ENCODE measurements around the gene MYL7.

MYL7 gene

DNA sequence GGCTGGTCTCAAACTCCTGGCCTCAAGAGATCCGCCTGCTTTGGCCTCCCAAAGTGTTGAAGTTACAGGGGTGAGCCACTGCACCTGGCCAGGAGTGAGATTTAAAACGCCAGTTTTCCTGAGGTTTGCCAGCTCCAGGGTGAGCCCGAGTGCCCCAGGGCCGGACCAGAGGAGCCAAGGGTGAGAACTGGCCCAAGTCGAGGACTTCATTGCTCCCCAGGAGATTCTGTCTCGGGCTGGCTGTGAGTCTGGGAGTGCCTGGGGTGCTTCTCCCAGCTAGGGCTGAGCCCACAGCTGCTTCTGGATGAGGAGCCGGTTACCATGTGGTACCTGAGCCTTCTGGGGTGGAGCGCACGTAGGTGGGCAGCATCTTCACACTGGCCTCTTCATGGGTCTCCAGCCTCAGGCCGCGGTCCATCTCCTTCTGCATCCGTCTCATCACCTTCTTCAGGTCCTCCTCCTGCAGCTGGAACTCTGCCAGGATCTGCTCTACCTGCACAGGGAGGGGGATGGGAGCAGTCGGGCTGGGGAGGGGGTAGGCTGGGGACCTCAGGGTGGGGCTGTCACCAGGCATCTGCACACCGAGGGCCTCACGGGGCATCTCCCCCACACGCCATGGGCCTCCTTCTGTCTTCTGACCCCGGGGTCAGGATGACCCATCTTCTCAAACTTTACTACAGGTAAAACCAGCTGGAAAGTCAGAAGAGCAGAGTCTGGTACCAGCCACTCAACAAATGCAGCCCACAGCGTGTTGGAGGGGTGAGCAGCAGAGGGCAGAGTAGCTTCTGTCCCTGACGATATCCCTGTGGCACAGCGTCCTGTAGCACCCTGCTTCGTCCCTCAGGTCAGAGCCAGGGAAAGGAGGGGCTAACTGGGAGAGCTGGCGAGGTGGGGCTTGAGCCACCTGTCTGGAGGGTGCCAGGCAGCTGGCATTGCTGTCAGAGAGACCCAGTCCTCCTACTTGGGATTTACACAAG, 12.1 kb upstream of the MYL7 start:
- in situ Hi-C loops (cut with HindIII; ENCODE audit: low sequenced_read_pairs): no loop called here

DNA sequence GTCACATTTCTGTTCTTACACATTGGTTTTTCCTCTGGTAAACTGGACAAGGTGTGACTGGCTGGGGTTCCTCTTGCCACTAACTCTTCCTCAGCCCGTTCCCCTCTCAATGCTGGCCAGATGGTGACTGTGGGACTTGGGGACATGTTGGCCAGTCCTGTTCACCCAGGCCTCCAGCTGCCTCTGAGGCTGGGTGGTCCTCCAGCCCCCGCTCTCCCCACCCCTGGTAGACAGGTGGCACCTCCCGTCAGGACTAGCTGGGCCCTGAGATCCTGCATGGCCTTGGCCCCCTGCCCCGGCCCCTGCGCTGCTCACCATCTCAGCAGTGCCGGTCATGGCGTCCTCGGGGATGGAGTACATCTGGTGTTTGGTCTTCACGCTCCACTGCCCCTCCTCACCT, 10.8 kb upstream of the MYL7 start:
- in situ Hi-C loops (cut with HindIII; ENCODE audit: low sequenced_read_pairs): no loop called here

DNA sequence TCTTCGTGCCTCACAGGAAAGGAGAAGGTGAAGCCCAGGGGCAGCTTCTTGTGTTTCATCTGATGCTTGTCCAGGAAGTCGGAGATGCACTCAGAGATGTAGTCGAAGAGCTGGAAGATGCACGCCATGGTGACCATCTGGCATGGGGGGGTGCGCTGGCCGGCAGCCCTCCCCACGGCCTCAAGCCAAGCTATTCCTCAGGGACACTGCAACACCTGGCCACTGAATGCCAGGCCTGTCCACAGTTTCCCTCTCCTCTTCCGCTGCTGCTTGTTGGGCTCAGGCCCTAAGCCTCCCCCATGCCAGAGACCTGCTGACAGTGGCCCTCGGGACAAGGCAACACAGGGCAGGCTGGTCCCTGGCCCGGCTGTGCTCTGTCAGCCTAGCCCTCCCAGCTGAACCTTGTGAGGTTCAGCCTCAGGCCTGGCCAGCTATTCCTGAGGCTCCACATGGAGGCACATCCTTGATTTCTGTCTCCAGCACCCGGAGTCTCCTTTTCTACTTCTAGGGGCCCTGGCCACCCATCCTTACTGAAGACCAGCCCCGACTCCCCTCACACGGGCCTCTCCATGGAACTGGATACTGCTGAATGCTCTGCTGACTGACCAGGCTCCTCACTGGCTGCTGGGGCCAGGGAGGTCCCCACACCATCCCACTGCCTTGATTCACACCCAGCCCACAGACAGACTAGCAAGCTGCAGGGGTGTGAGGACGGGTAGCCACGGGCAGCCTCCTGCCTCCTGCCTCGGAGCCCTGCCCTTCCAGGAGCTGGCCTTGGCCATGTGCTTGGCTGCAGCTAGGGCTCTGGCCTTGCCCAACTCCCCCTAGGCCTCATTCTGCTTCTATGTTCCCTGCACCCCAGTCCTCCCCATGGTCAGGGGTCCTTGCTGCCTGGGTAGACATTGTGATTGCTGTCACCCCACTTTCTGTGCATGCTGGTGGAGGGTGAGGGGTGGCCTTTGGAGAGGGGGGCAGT, 10.1 kb upstream of the MYL7 start:
- in situ Hi-C loops (cut with HindIII; ENCODE audit: low sequenced_read_pairs): no loop called here

DNA sequence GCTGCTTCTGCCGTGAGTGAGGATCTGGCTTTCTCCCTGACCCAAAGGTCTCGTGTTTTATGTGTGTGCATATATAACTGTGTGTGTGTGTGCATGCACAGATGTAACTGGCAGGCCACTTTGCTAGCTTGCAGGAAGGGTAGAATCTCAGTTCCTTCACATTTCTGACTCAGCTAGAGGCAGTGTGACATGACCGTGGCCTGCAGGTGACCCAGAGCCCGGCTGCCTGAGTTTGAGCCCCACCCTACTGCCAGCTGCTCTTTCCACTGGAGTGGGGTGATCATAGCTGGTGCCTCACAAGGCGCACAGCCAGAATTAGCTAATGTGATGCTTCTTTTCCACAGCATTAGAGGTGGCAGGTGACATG, 9.3 kb upstream of the MYL7 start:
- in situ Hi-C loops (cut with HindIII; ENCODE audit: low sequenced_read_pairs): no loop called here

DNA sequence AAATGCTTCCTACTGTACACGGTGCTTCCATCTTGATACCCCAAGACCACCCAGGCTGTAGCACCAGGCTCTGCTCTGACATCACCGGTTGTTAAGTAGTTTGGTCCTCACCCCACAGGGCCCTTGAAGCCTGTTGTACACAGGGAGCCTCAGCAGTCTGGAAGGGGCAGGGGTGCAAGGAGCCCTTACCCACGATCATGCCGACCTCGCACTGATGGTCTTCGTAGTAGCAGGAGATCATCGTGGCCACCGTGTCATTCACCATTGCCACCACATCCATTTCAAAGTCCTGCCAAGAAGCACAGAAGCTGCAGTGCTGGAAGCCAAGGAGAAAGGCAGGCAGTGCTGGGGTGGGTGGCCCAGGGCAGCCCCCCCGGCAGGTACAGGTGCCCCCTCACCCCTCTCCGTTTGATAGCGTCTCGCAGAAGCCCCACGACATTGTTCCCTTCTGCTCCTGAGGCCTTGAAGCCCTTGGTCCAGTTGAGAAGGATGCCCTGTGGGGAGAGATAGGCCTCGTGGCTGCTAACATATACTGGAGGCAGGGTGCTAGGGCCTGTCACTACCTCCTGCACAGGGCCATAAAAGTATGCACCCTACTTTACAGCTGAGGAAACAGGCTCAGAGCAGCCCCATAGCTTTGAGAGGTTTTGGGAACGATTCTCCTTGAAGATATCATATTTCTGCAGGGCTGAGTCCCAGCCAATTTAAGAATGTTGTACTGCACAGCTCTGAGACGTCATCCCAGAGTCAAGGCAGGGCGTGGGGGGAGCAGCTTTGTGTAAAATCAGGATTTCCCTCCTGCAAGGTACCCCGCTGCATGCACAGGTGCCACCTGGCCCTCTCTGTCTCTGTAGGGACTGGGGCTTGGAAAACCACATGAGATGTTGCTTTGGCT, 8.7 kb upstream of the MYL7 start:
- in situ Hi-C loops (cut with HindIII; ENCODE audit: low sequenced_read_pairs): no loop called here

DNA sequence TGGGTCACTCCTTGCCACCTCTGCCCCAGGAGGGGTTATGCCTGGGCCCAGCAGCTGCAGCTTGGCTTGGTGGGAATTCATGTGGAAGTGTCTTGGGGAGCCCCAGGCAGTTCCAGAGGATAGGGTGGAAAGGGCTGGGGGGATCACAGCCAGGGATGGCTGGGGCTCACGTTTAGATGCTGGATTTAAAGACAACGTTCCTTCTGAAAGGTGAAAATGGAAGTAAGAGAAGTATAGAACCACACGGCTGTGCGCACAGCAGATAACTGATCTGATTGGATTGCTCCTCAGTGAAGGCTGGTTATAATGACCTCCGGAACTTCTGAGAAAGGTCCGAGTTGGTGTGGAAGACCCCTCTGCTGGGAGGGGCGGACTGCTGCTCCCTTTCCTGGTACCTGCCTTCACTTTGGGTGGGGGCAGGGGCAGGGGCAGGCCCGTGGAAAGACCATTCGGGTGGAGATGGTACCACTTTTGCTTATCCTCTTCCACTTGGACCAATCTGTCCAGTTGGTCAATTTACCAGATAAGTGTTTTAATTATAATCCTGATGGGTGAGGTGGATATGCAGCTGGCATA, 7.9 kb upstream of the MYL7 start:
- in situ Hi-C loops (cut with HindIII; ENCODE audit: low sequenced_read_pairs): no loop called here

DNA sequence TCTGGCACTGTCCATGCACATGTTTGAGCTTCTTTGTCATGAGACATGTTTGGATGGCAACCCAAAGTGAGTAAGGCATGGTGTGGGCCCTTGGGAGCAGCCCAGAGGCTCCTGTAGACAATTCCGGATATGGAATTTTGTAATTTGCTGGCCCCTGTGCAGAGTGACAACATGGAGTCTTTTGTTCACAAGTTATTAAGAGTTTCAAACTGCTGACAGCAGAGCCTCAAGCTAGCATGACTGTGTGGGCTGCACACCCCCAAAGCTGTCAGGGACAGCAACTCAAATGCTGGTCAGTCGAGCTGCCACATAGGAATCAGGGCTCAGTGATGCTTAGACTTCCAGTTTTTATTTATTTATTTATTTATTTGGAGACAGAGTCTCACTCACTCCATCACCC, 7.0 kb upstream of the MYL7 start:
- in situ Hi-C loops (cut with HindIII; ENCODE audit: low sequenced_read_pairs): no loop called here

DNA sequence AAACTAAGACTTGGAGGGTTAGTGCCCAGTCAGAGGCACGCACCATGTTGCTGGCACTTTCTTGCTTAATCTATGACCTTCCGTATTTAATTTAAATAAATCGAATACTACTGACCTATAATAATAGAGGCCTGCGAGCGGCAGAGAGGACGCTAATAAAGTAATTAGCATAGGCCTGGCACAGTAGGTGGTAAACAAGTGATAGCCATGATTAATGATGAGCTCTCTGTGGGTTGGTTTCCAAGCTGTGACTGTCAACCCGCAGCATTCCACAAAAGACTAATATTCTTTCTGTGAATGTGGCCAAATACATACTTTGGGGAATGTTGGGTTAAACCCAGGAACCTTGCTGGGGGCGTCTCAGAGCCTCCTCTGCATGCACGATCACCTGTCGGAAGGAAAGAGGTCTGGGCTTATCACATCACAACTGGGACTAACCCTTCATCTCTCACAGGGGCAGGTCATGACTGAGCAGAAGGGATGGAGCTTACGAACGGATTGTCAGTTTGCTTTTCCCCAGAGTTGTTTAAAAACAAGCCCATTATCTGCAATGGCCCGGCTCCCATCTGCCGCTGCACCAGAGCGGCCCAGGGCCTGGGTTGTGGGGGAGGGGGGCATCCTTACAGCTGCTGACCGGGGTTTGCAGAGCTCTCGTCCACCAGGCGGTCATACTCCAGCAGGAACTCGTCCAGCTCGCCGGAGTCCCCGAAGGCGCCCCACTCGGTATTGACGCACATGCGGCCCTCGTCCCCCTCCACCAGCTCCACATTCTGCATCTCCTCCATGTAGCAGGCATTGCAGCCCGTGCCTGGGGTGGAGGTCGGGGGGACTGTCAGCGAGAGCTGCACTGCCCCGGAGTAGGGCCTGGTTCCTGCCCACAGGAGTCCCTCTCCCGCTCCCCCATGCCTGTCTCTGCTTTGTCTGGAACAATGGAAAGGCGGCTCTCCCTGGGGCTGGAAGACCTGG, 6.2 kb upstream of the MYL7 start:
- in situ Hi-C loops (cut with HindIII; ENCODE audit: low sequenced_read_pairs): no loop called here

DNA sequence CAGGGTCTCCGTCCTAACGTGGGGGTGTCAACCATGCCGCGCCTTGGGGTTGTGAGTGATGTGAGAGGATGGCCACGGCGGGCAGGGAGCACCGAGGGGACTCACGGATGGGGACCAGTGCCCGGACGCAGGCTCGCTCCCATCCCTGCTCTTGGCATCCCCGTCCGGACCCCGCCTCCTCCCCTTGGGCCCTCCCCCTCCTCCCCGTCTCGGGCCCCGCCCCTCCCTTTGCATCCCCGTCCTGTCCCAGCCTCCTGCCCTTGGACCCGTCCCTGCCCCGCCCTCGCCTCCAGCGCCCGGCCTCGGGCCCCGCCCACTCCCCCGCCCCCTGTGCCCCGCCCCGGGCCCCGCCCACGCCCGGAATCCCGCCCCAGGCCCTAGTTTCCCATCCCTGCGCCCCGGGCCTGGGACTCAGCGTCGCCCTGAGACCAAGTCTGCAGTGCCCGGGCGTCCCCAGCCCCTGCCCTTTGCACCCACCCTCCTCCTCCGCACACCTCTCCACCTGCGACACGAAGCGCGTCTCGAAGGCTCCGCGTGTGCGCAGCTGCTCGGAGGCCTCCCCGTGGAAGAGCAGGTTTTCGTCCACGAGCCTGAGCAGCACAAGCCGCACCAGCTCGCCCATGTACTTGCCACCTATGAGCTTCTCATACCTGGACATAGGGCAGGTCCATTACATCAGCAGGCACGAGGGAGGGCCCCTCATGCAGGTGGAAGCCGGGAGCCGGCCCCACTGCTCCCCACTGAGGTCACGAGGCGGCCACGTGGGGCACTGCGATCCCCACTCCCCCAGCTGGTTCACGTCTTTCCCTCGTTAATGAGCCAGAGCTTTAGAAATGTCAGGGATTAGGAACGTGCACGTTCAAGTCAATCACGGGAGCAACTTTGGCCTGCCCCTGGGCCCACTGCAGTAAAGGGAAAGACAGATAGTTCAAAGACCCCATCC, 5.1 kb upstream of the MYL7 start:
- in situ Hi-C loops (cut with HindIII; ENCODE audit: low sequenced_read_pairs): no loop called here

DNA sequence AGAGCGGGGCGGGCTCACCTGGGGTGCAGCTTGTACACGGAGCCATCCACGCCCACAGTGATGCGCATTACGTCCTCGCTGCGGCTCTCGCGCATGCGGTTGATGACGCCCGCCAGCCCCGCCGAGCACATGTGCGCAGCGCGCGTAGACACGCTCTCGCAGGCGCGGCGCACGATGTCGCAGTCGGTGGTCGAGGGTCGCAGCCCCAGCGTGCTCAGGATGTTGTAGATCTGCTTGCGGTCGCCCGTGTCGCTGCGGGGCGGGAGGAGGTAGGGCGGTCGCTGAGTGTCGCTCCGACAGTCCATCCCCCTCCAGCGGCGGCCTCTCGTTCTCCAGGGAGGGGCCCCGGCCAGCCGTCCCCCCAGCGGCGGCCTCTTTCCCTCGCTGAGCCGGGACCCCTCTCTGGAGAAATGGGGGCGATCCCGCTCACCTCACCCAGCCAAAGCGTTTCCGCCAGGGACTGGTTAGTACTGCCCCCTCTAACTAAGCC, 4.4 kb upstream of the MYL7 start:
- in situ Hi-C loops (cut with HindIII; ENCODE audit: low sequenced_read_pairs): no loop called here

DNA sequence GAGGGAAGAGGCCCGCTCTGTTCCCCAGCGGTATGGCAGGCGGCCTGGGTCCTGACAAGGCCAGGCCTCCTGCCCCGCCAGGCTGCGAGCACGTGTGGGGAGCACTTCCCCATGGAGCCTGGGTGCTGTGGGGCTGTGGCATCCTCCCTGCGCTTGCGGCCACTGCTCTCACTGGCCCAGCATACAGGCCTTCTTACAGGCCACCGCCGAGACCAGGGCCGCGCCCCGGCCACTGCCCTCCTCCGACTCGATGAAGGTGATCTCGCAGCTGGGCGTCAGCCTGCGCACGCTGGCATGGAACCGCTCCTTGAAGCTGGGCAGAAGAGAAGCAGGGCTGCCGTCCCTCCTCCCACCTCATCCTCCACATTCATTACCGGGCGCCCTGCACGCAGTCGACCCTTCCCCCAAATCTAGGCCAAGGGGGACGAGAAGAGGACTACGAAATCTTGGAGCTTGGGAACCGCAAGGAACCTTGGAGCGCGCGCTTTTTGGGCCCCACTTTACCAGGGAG, 3.9 kb upstream of the MYL7 start:
- in situ Hi-C loops (cut with HindIII; ENCODE audit: low sequenced_read_pairs): no loop called here

DNA sequence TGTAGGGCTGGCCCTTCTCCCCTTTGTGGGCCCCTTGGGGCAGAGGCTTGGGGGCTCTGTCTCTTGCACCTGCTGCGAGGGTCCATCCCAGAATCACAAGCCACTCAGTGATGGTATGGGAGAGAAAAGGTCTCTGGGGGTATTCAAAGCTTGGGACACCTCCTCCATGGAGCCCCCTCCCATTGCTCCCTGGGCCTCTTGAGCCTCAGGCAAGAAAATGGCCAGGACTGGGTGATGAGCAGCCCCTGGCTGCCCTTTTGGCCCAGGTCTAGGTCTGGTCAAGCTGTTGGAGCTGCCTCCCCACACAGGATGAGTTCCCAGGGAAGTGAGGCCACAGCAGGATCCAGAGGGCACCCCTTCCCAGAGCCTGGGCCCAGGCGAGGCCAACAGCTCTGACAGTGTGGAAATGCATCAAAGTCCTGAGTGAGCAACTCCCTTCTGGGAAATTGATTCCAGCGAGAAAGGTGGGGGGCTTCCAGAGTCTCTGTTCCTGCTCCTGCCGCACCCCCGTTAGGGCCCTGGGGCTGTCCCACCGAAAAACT, 3.4 kb upstream of the MYL7 start:
- in situ Hi-C loops (cut with HindIII; ENCODE audit: low sequenced_read_pairs): no loop called here

DNA sequence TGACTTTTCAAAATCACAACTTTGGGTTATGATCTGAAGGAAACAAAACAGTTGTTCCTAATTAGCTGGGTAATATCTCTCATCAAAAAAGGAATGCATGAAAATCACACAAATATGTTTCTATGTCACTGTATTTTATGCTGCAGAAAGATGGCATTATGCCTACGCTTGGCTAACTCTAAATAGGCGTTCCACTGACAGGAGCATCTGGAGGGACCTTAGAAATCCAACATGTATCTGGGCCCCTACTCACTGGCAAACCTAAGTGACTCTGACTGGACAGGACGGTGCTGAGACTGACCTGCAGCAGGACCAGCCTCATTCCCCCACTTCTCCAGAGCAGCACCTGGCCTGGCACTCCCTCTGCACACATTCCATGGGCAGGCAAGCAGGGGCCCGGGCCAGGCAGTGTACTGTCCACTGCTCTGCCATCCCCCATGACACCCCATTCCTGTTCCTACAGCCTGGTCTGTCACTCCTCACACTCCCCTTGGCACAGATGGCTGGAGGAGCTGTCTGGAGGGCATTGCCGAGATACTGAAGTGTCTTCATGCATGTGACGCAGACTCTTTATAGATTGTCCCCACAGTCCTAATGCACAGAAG, 2.6 kb upstream of the MYL7 start:
- in situ Hi-C loops (cut with HindIII; ENCODE audit: low sequenced_read_pairs): no loop called here

DNA sequence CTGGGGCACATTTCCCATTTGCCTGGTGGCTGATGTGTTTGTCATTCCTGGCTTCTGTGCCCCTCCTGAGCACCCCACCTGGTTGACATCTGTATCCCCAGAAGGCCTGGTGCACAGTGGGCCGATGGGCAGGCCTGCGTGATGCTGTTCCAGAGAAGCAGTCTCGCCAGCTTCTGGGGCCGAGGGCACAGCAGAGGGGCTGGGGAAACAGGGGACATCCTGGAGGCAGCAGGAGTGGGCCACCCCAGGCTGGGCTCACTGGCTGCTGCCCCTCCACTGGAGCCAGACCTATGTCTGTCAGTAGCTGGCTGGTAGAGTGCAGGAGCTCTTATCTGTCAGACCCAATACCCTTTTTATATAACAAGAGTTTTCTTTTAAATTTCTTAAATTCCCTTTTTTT, 896 bp upstream of the MYL7 start:
- in situ Hi-C loops (cut with HindIII; ENCODE audit: low sequenced_read_pairs): no loop called here

DNA sequence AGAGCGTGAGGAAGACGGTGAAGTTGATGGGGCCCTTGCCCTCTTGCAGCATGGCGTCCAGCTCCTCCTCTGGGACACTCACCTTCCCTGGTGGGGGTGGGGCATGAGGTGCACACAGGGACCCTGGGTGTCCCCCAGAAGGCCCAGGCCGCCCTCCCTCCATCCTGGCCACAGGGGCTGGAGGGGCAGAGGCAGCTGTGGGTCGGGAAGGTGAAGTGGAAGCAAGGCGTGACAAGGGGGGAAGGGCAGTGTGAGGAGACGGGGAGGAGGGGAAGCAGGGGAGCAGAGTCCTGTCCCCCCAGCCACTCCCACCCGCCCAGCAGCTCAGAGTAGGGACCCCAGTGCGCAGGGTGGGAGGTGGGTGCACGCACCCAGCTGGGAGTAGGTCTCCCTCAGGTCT, 791 bp downstream of the MYL7 start:
- in situ Hi-C loops (cut with HindIII; ENCODE audit: low sequenced_read_pairs): no loop called here

DNA sequence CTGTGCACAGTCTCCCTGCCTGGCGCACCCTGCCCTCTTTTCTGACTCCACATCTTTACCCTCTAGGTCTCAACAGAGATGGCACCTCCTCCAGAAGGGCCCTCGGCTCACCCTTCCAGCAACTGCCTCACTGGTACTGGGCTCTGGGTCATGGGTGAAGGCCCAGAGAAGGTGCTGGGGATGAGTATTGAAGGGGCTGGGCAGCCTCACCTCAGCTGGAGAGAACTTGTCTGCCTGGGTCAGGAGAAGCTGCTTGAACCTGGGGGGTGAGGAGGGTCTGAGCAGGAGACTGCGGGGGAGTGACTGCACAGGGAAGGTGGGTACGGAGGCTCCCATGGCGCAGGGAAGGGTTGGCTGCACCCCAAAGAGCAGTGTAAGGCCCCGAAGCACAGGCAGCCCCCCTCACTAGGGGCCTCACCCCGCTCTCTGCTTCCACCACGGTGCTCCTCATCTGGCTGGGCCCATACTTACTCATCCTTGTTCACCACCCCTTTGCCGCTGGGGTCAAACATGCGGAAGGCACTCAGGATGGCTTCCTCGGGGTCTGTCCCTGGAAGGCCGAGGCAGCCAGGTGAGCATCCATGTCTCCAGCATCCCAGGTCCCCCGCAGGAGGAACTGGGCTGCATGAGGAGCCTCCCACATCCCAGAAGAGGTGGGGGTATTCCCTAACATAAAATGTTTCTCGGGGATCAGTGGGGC, 1.7 kb downstream of the MYL7 start:
- in situ Hi-C loops (cut with HindIII; ENCODE audit: low sequenced_read_pairs): no loop called here
